Measurements from ENCODE around the gene ABHD4. TPM values are rescaled to one million over a fixed set of nuclear protein-coding genes. Genes with fewer than 3 reads are reported as not detected.

ABHD4 gene
- total and polyA plus RNA-seq, 2 of the 4 experiments (the other 2 are of a cell fraction), result 5.0 to 22.0 TPM

DNA sequence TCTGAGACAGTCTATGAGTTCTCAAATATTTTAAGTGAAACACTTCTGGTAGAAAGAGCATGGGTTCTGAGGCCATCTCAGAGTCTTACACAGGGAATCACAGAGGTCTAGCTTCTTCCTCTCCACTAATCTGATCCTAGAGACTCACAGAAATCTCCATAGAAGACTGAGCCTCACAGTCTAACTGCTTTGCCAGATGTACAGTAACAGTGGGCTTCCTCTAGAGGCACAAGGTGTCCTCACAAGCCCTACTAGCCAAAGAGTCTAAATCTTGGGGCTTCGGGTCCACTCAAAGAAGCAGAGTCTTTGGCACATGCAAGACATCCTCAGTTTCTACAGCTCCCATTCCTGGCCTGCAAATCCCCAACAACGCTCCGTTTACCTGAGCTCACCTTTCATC, 32.0 kb downstream of the ABHD4 start:
- ChIA-PET CTCF (no interaction called here), POLR2A (ENCODE audit: unreplicated experiment) (no interaction called here)
- dilution Hi-C loops (cut with HindIII; ENCODE audit: low sequenced_read_pairs, unreplicated experiment) (no loop called here), in situ Hi-C loops (cut with MboI; ENCODE audit: low sequenced_read_pairs) (no loop called here), intact Hi-C loops (cut with micrococcal nuclease) (no loop called here)
- no TSS peak for BruUV-seq (replicated peaks)
- H3K4me3 ChIP-seq (ENCODE audit: insufficient read depth, low read depth, low read length), result no peak overlapping the region
- H3K79me1 ChIP-seq (ENCODE audit: low read depth in 1 of 2, low read length in 2 of 2), result no peaks in the 10 kb centered on the region
- H3K27ac ChIP-seq (ENCODE audit: insufficient read depth, low read length), result no peak overlapping the region
- no peak overlapping the region for H2BK20ac ChIP-seq (ENCODE audit: low read depth, low read length)
- no peak overlapping the region for H3K4ac ChIP-seq (ENCODE audit: low read depth, low read length)
- 100% methylated on average over 1 of the region's 3 CpGs; no CpG with 5 or more reads in 1 of the 2 experiments for WGBS, 2 experiments (ENCODE audit: extremely low coverage in 2 of 2, insufficient read length in 1 of 2)
- no peak overlapping the region for H4K91ac ChIP-seq (ENCODE audit: insufficient read depth, low read depth, low read length)
- no peaks in the 10 kb centered on the region for H3K9me3 ChIP-seq (ENCODE audit: control insufficient read depth, insufficient read depth, low read length)
- H3K9ac ChIP-seq (ENCODE audit: low read depth, low read length), result no peak overlapping the region
- H2AK9ac ChIP-seq (replicated peaks; ENCODE audit: low read depth, low read length, poor library complexity), result peak overlapping the region; percentile 23
- H3K9me1 ChIP-seq (ENCODE audit: insufficient read depth, low read length), result no peaks in the 10 kb centered on the region; the same call in 1 of the 2 replicates
- TF ChIP-seq MXI1 (IDR thresholded peaks at IDR 0.05; ENCODE audit: borderline replicate concordance, low read depth, low read length), result no peak
- no peak for TF ChIP-seq RAD21 (IDR thresholded peaks at IDR 0.05; ENCODE audit: low read length)
- no peak for TF ChIP-seq USF2 (IDR thresholded peaks at IDR 0.05; ENCODE audit: low read depth, low read length)
- no peak for TF ChIP-seq CTCF (conservative IDR thresholded peaks at IDR 0.05; ENCODE audit: low read depth, low read length)
- TF ChIP-seq, protein P1, sequence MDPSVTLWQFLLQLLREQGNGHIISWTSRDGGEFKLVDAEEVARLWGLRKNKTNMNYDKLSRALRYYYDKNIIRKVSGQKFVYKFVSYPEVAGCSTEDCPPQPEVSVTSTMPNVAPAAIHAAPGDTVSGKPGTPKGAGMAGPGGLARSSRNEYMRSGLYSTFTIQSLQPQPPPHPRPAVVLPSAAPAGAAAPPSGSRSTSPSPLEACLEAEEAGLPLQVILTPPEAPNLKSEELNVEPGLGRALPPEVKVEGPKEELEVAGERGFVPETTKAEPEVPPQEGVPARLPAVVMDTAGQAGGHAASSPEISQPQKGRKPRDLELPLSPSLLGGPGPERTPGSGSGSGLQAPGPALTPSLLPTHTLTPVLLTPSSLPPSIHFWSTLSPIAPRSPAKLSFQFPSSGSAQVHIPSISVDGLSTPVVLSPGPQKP (IDR thresholded peaks at IDR 0.05; ENCODE audit: borderline replicate concordance, low read depth, low read length), result no peak
- no peak for TF ChIP-seq POLR2A (IDR thresholded peaks at IDR 0.05; ENCODE audit: low read depth, low read length)
- DNase-seq (no peak), ATAC-seq (ENCODE audit: low read depth) (no peak)
- H2BK120ac ChIP-seq (ENCODE audit: low read depth, low read length), result no peak overlapping the region; the same call in 1 of the 2 replicates
- no peak overlapping the region for H3K4me2 ChIP-seq (ENCODE audit: low read depth, low read length)
- peaks cover 10% of the 10 kb centered on the region for H3K27me3 ChIP-seq (ENCODE audit: control insufficient read depth, insufficient read depth, low read length)
- H4K5ac ChIP-seq (ENCODE audit: low read depth, low read length), result no peak overlapping the region
- H3K56ac ChIP-seq (ENCODE audit: extremely low read depth, insufficient read depth, low read length), result no peak overlapping the region
- H3K18ac ChIP-seq (ENCODE audit: low read depth, low read length), result no peak overlapping the region
- H4K20me1 ChIP-seq (ENCODE audit: insufficient read depth, low read length), result no peaks in the 10 kb centered on the region
- 0 out of 2 replicates have a peak overlapping the region, but pooled peaks have one; percentile 37 for H3K14ac ChIP-seq (replicated peaks; ENCODE audit: low read depth, low read length)
- H3K23ac ChIP-seq (ENCODE audit: low read depth, low read length), result no peak overlapping the region
- no peak overlapping the region for H2AFZ ChIP-seq (replicated peaks; ENCODE audit: low read length, poor library complexity)
- H3K4me1 ChIP-seq (ENCODE audit: control insufficient read depth, insufficient read depth, low read length), result peaks cover 4% of the 10 kb centered on the region; the same call in 1 of the 2 replicates
- H2BK15ac ChIP-seq (ENCODE audit: low read depth, low read length), result no peak overlapping the region
- H3K36me3 ChIP-seq (ENCODE audit: control insufficient read depth, insufficient read depth, low read length), result no peaks in the 10 kb centered on the region
- no peak overlapping the region for H4K8ac ChIP-seq (ENCODE audit: low read depth in 2 of 2, low read length in 2 of 2)
- no peak overlapping the region for H2BK5ac ChIP-seq (ENCODE audit: low read depth, low read length, poor library complexity, severe bottlenecking)
- no peak overlapping the region for H2AK5ac ChIP-seq (ENCODE audit: low read depth, low read length)
